ENCODE data around the gene ATRNL1. TPM values are rescaled to one million over a fixed set of nuclear protein-coding genes. Genes with fewer than 3 reads are reported as not detected.
"Not testable (repeated sequence)": the region's sequence is repeated elsewhere in the genome, so short reads cannot be mapped to it uniquely, and the experiment has no call there.

ATRNL1 gene
- total and polyA plus RNA-seq, 4 donors: 2.6 to 41.0 (median 15.1) TPM

- no peak for DNase-seq
- Histone ChIP-seq H3K4me1 (ENCODE audit: control insufficient read depth in 1 of 2, insufficient read depth in 2 of 2, low read length in 2 of 2) (no peaks in the 10 kb centered on the region), H3K27ac (ENCODE audit: low read depth in 1 of 2, low read length in 2 of 2) (no peak overlapping the region), H3K4me3 (ENCODE audit: low read length in 2 of 2) (no peak overlapping the region), H3K27me3 (ENCODE audit: control insufficient read depth in 1 of 2, insufficient read depth in 2 of 2, low read length in 1 of 2) (no peaks in the 10 kb centered on the region), H3K36me3 (ENCODE audit: control insufficient read depth in 1 of 2, insufficient read depth in 2 of 2, low read length in 1 of 2) (no peaks in the 10 kb centered on the region), H3K9me3 (ENCODE audit: control insufficient read depth, low read length) (no peaks in the 10 kb centered on the region)
- WGBS, 2 donors: 92 to 95% methylated on average over 1 of the region's 1 CpG
- intact Hi-C loops (cut with DNase I): no loop called here
- ATAC-seq (ENCODE audit: low FRiP score): no peak
Observed at GRCh38 chr10:115710136-115710535, 617.0 kb downstream of the ATRNL1 start.

GRCh38 chr10:115711306-115711705 lies 618.1 kb downstream of the ATRNL1 start:
- ATAC-seq (ENCODE audit: low FRiP score) (no peak), DNase-seq (no peak)
- H3K27ac ChIP-seq (ENCODE audit: low read depth in 1 of 2, low read length in 2 of 2): no peak overlapping the region
- WGBS, 2 donors: 88 to 89% methylated on average over 1 of the region's 1 CpG
- no peaks in the 10 kb centered on the region for H3K27me3 ChIP-seq (ENCODE audit: control insufficient read depth in 1 of 2, insufficient read depth in 2 of 2, low read length in 1 of 2)
- no peaks in the 10 kb centered on the region for H3K4me1 ChIP-seq (ENCODE audit: control insufficient read depth in 1 of 2, insufficient read depth in 2 of 2, low read length in 2 of 2)
- intact Hi-C loops (cut with DNase I): no loop called here
- H3K9me3 ChIP-seq (ENCODE audit: control insufficient read depth, low read length): no peaks in the 10 kb centered on the region
- H3K36me3 ChIP-seq (ENCODE audit: control insufficient read depth in 1 of 2, insufficient read depth in 2 of 2, low read length in 1 of 2): no peaks in the 10 kb centered on the region
- no peak overlapping the region for H3K4me3 ChIP-seq (ENCODE audit: low read length in 2 of 2)

GRCh38 chr10:115720121-115720520 lies 627.0 kb downstream of the ATRNL1 start:
- DNase-seq (no peak), ATAC-seq (ENCODE audit: low FRiP score) (no peak)
- Histone ChIP-seq H3K4me3 (ENCODE audit: low read length in 2 of 2) (no peak overlapping the region), H3K36me3 (ENCODE audit: control insufficient read depth in 1 of 2, insufficient read depth in 2 of 2, low read length in 1 of 2) (no peaks in the 10 kb centered on the region), H3K4me1 (ENCODE audit: control insufficient read depth in 1 of 2, insufficient read depth in 2 of 2, low read length in 2 of 2) (no peaks in the 10 kb centered on the region), H3K27me3 (ENCODE audit: control insufficient read depth in 1 of 2, insufficient read depth in 2 of 2, low read length in 1 of 2) (no peaks in the 10 kb centered on the region), H3K27ac (ENCODE audit: low read depth in 1 of 2, low read length in 2 of 2) (no peak overlapping the region), H3K9me3 (ENCODE audit: control insufficient read depth, low read length) (no peaks in the 10 kb centered on the region)
- 95 to 99% methylated on average over 2 of the region's 2 CpGs for WGBS, 2 donors
- intact Hi-C loops (cut with DNase I): no loop called here

- intact Hi-C loops (cut with DNase I): no loop called here
Observed at GRCh38 chr10:115727129-115727528, 634.0 kb downstream of the ATRNL1 start.

GRCh38 chr10:115744089-115744488 lies 650.9 kb downstream of the ATRNL1 start:
- H3K27me3 ChIP-seq (ENCODE audit: control insufficient read depth in 1 of 2, insufficient read depth in 2 of 2, low read length in 1 of 2): no peaks in the 10 kb centered on the region
- no peaks in the 10 kb centered on the region for H3K4me1 ChIP-seq (ENCODE audit: control insufficient read depth in 1 of 2, insufficient read depth in 2 of 2, low read length in 2 of 2)
- WGBS, 2 donors: 88 to 89% methylated on average over 1 of the region's 1 CpG
- no peak overlapping the region for H3K4me3 ChIP-seq (ENCODE audit: low read length in 2 of 2)
- H3K27ac ChIP-seq (ENCODE audit: low read depth in 1 of 2, low read length in 2 of 2): no peak overlapping the region
- ATAC-seq (ENCODE audit: low FRiP score) (no peak), DNase-seq (no peak)
- H3K9me3 ChIP-seq (ENCODE audit: control insufficient read depth, low read length): no peaks in the 10 kb centered on the region
- H3K36me3 ChIP-seq (ENCODE audit: control insufficient read depth in 1 of 2, insufficient read depth in 2 of 2, low read length in 1 of 2): no peaks in the 10 kb centered on the region
- intact Hi-C loops (cut with DNase I): no loop called here

More at GRCh38 chr10:115727129-115727528, 634.0 kb downstream of the ATRNL1 start:
- no peaks in the 10 kb centered on the region for H3K4me1 ChIP-seq (ENCODE audit: control insufficient read depth in 1 of 2, insufficient read depth in 2 of 2, low read length in 2 of 2)
- ATAC-seq (ENCODE audit: low FRiP score) (no peak), DNase-seq (no peak)
- no peaks in the 10 kb centered on the region for H3K9me3 ChIP-seq (ENCODE audit: control insufficient read depth, low read length)
- H3K27ac ChIP-seq (ENCODE audit: low read depth in 1 of 2, low read length in 2 of 2): no peak overlapping the region
- WGBS, 2 donors: 51 to 65% methylated on average over 5 of the region's 5 CpGs
- H3K36me3 ChIP-seq (ENCODE audit: control insufficient read depth in 1 of 2, insufficient read depth in 2 of 2, low read length in 1 of 2): no peaks in the 10 kb centered on the region
- no peaks in the 10 kb centered on the region for H3K27me3 ChIP-seq (ENCODE audit: control insufficient read depth in 1 of 2, insufficient read depth in 2 of 2, low read length in 1 of 2)
- no peak overlapping the region for H3K4me3 ChIP-seq (ENCODE audit: low read length in 2 of 2)

GRCh38 chr10:115745943-115746342 lies 652.8 kb downstream of the ATRNL1 start:
- ATAC-seq (ENCODE audit: low FRiP score) (no peak), DNase-seq (no peak)
- Histone ChIP-seq H3K27ac (ENCODE audit: low read depth in 1 of 2, low read length in 2 of 2) (no peak overlapping the region), H3K27me3 (ENCODE audit: control insufficient read depth in 1 of 2, insufficient read depth in 2 of 2, low read length in 1 of 2) (no peaks in the 10 kb centered on the region), H3K36me3 (ENCODE audit: control insufficient read depth in 1 of 2, insufficient read depth in 2 of 2, low read length in 1 of 2) (no peaks in the 10 kb centered on the region), H3K4me3 (ENCODE audit: low read length in 2 of 2) (no peak overlapping the region), H3K9me3 (ENCODE audit: control insufficient read depth, low read length) (no peaks in the 10 kb centered on the region), H3K4me1 (ENCODE audit: control insufficient read depth in 1 of 2, insufficient read depth in 2 of 2, low read length in 2 of 2) (no peaks in the 10 kb centered on the region)
- 83 to 85% methylated on average over 2 of the region's 2 CpGs for WGBS, 2 donors
- intact Hi-C loops (cut with DNase I): no loop called here

- Histone ChIP-seq H3K9me3 (ENCODE audit: control insufficient read depth, low read length) (no peaks in the 10 kb centered on the region), H3K4me3 (ENCODE audit: low read length in 2 of 2) (no peak overlapping the region), H3K4me1 (ENCODE audit: control insufficient read depth in 1 of 2, insufficient read depth in 2 of 2, low read length in 2 of 2) (no peaks in the 10 kb centered on the region), H3K27me3 (ENCODE audit: control insufficient read depth in 1 of 2, insufficient read depth in 2 of 2, low read length in 1 of 2) (no peaks in the 10 kb centered on the region), H3K36me3 (ENCODE audit: control insufficient read depth in 1 of 2, insufficient read depth in 2 of 2, low read length in 1 of 2) (no peaks in the 10 kb centered on the region), H3K27ac (ENCODE audit: low read depth in 1 of 2, low read length in 2 of 2) (no peak overlapping the region)
- intact Hi-C loops (cut with DNase I): no loop called here
- no peak for DNase-seq
- WGBS, 2 donors: 92 to 96% methylated on average over 2 of the region's 2 CpGs
- no peak for ATAC-seq (ENCODE audit: low FRiP score)
Observed at GRCh38 chr10:115747811-115748210, 654.6 kb downstream of the ATRNL1 start.

- WGBS, 2 donors: 69 to 78% methylated on average over 8 of the region's 8 CpGs
- H3K27me3 ChIP-seq (ENCODE audit: control insufficient read depth in 1 of 2, insufficient read depth in 2 of 2, low read length in 1 of 2); DNase-seq; H3K4me3 ChIP-seq (ENCODE audit: low read length in 2 of 2); H3K9me3 ChIP-seq (ENCODE audit: control insufficient read depth, low read length); intact Hi-C loops (cut with DNase I); H3K4me1 ChIP-seq (ENCODE audit: control insufficient read depth in 1 of 2, insufficient read depth in 2 of 2, low read length in 2 of 2); H3K27ac ChIP-seq (ENCODE audit: low read depth in 1 of 2, low read length in 2 of 2); ATAC-seq (ENCODE audit: low FRiP score); H3K36me3 ChIP-seq (ENCODE audit: control insufficient read depth in 1 of 2, insufficient read depth in 2 of 2, low read length in 1 of 2): not testable (repeated sequence)
Observed at GRCh38 chr10:115758488-115758887, 665.3 kb downstream of the ATRNL1 start.

- intact Hi-C loops (cut with DNase I): no loop called here
- peaks cover 0 to 2% of the 10 kb centered on the region in 2 donors for H3K4me1 ChIP-seq (ENCODE audit: control insufficient read depth in 1 of 2, insufficient read depth in 2 of 2, low read length in 2 of 2)
- H3K36me3 ChIP-seq (ENCODE audit: control insufficient read depth in 1 of 2, insufficient read depth in 2 of 2, low read length in 1 of 2): no peaks in the 10 kb centered on the region
- DNase-seq (no peak), ATAC-seq (ENCODE audit: low FRiP score) (no peak)
- no peak overlapping the region for H3K27ac ChIP-seq (ENCODE audit: low read depth in 1 of 2, low read length in 2 of 2)
- WGBS, 2 donors: 94 to 96% methylated on average over 1 of the region's 1 CpG
- no peaks in the 10 kb centered on the region for H3K9me3 ChIP-seq (ENCODE audit: control insufficient read depth, low read length)
- H3K4me3 ChIP-seq (ENCODE audit: low read length in 2 of 2): no peak overlapping the region
- H3K27me3 ChIP-seq (ENCODE audit: control insufficient read depth in 1 of 2, insufficient read depth in 2 of 2, low read length in 1 of 2): no peaks in the 10 kb centered on the region
Observed at GRCh38 chr10:115760131-115760530, 667.0 kb downstream of the ATRNL1 start.

All from aorta (tissue), 5 donors.